ENCODE results near the gene INPP5A. TPM values are rescaled to one million over a fixed set of nuclear protein-coding genes. Genes with fewer than 3 reads are reported as not detected.

INPP5A gene
- total and polyA plus RNA-seq, 7 donors = 15.1 to 48.8 (median 40.9) TPM

GRCh38 chr10:132565516-132566209 is 28.1 kb downstream of the INPP5A start:
- TF ChIP-seq CTCF (IDR thresholded peaks at IDR 0.05) = no peak
- Histone ChIP-seq H3K4me3 (no peak overlapping the region), H3K27ac (no peak overlapping the region), H3K36me3 (ENCODE audit: insufficient read depth in 1 of 2, low read depth in 1 of 2) (no peaks in the 10 kb centered on the region), H3K4me1 (peaks cover 19% of the 10 kb centered on the region), H3K27me3 (ENCODE audit: insufficient read depth in 3 of 3, low read length in 2 of 3) (no peaks in the 10 kb centered on the region), H3K9me3 (no peaks in the 10 kb centered on the region)
- intact Hi-C loops (cut with DNase I) = no loop called here
- DNase-seq (no peak), ATAC-seq (no peak)
- WGBS, 3 donors = 95 to 97% (median 96%) methylated on average over 12 of the region's 12 CpGs

- DNase-seq (no peak), ATAC-seq (no peak)
- WGBS, 3 donors = 63 to 73% (median 64%) methylated on average over 6 of the region's 6 CpGs
- intact Hi-C loops (cut with DNase I) = no loop called here
- no peaks in the 10 kb centered on the region for H3K9me3 ChIP-seq
- H3K4me3 ChIP-seq = no peak overlapping the region
- no peaks in the 10 kb centered on the region for H3K27me3 ChIP-seq (ENCODE audit: insufficient read depth in 3 of 3, low read length in 2 of 3)
- TF ChIP-seq CTCF (IDR thresholded peaks at IDR 0.05) = no peak
- H3K4me1 ChIP-seq = peaks cover 29% of the 10 kb centered on the region
- no peaks in the 10 kb centered on the region for H3K36me3 ChIP-seq (ENCODE audit: insufficient read depth in 1 of 2, low read depth in 1 of 2)
- H3K27ac ChIP-seq = no peak overlapping the region
Observed at GRCh38 chr10:132566892-132567291, 29.3 kb downstream of the INPP5A start.

- Histone ChIP-seq H3K36me3 (ENCODE audit: insufficient read depth in 1 of 2, low read depth in 1 of 2) (no peaks in the 10 kb centered on the region), H3K4me1 (peaks cover 38% of the 10 kb centered on the region), H3K27me3 (ENCODE audit: insufficient read depth in 3 of 3, low read length in 2 of 3) (no peaks in the 10 kb centered on the region), H3K4me3 (no peak overlapping the region), H3K9me3 (no peaks in the 10 kb centered on the region), H3K27ac (no peak overlapping the region)
- ATAC-seq (no peak), DNase-seq (no peak)
- intact Hi-C loops (cut with DNase I) = loop anchor here in 1 of 2 donors (10.0 kb wide), 1 partner anchor 65 kb away; no protein-coding TSS in a partner anchor
- no peak for TF ChIP-seq CTCF (IDR thresholded peaks at IDR 0.05)
- 84 to 93% (median 87%) methylated on average over 10 of the region's 10 CpGs for WGBS, 3 donors
Observed at GRCh38 chr10:132570265-132570664, 32.7 kb downstream of the INPP5A start.

- peaks cover 42% of the 10 kb centered on the region for H3K4me1 ChIP-seq
- WGBS, 3 donors = 82 to 85% (median 84%) methylated on average over 24 to 26 of the region's 26 CpGs
- intact Hi-C loops (cut with DNase I) = loop anchor here in 1 of 2 donors (10.0 kb wide), 1 partner anchor 66 kb away; no protein-coding TSS in a partner anchor
- no peak for TF ChIP-seq CTCF (IDR thresholded peaks at IDR 0.05)
- no peaks in the 10 kb centered on the region for H3K27me3 ChIP-seq (ENCODE audit: insufficient read depth in 3 of 3, low read length in 2 of 3)
- no peak overlapping the region for H3K4me3 ChIP-seq
- DNase-seq (peak in 1 of 2 donors; percentile 69), ATAC-seq (peak in 1 of 4 donors; percentile 17)
- H3K36me3 ChIP-seq (ENCODE audit: insufficient read depth in 1 of 2, low read depth in 1 of 2) = no peaks in the 10 kb centered on the region
- no peak overlapping the region for H3K27ac ChIP-seq
- no peaks in the 10 kb centered on the region for H3K9me3 ChIP-seq
Observed at GRCh38 chr10:132570771-132571649, 33.4 kb downstream of the INPP5A start.
